Measurements from ENCODE around the gene GH2.
"Not testable (repeated sequence)": the region's sequence is repeated elsewhere in the genome, so short reads cannot be mapped to it uniquely, and the experiment has no call there.

Gene GH2

DNA sequence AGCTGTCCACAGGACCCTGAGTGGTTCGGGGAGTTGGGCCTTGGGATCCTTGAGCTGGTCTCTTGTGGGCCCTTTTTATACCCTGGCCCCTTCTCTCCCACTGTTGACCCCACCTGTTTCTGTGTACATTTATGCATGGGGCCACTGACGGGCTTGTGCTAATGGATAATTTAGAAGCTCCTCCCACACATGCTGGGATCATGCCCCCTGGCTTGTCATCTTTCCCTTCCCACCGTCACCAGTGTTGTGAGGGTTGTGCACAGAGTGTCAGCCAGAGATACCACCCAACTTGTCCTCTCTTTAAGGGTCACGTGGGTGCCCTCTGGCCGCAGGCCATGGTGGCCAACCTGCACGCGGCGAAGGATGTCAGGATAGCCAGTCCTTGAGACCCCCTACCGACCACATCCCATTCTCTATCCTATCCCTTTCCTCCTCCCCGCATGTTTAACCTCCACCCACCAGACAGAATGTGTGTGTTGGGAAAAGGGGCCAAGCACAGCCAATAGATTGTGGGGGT lies 37.1 kb upstream of the GH2 start, which contains the start of gene GH1:
GH1 (minus strand) TSS at position 51 of the 517 bp plus-strand sequence. CDS start 63 bp downstream, outside the sequence.
- H3K4me1 ChIP-seq (ENCODE audit: insufficient read depth, low read length); H3K27me3 ChIP-seq (ENCODE audit: insufficient read depth, low read length); H3K4me3 ChIP-seq (ENCODE audit: low read length); H3K36me3 ChIP-seq (ENCODE audit: insufficient read depth, low read length); H3K9me3 ChIP-seq (ENCODE audit: low read length); H2AFZ ChIP-seq (ENCODE audit: low read depth, low read length): not testable (repeated sequence)

DNA sequence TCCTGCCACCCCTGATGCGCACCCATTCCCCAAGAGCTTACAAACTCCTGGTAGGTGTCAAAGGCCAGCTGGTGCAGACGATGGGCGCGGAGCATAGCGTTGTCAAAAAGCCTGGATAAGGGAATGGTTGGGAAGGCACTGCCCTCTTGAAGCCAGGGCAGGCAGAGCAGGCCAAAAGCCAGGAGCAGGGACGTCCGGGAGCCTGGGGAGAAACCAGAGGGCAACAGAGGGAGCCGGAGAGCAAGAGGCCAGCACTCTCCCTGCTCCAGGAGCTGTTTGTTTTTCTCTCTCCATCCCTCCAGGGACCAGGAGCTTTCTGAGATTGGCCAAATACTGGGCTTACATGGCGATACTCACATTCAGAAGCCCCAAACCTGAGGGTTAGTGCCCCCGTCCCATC lies 36.6 kb upstream of the GH2 start:
- Histone ChIP-seq H3K4me1 (ENCODE audit: insufficient read depth, low read length) (no peaks in the 10 kb centered on the region), H2AFZ (ENCODE audit: low read depth, low read length) (no peak overlapping the region), H3K36me3 (ENCODE audit: insufficient read depth, low read length) (no peaks in the 10 kb centered on the region), H3K9me3 (ENCODE audit: low read length) (no peaks in the 10 kb centered on the region), H3K4me3 (ENCODE audit: low read length) (no peak overlapping the region), H3K27me3 (ENCODE audit: insufficient read depth, low read length) (peaks cover 6% of the 10 kb centered on the region)

DNA sequence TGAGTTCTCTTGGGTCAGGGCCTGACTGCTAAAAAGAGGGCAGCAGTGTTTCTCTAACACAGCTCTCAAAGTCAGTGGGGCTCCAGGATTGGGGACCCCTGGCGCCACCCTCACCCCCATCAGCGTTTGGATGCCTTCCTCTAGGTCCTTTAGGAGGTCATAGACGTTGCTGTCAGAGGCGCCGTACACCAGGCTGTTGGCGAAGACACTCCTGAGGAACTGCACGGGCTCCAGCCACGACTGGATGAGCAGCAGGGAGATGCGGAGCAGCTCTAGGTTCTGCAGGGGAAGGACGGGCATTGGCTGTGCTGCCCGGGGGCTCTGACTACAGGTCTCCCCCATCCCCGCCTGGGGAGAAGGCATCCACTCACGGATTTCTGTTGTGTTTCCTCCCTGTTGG lies 35.9 kb upstream of the GH2 start:
- no peak overlapping the region for H3K4me3 ChIP-seq (ENCODE audit: low read length)
- no peak overlapping the region for H2AFZ ChIP-seq (ENCODE audit: low read depth, low read length)
- H3K27me3 ChIP-seq (ENCODE audit: insufficient read depth, low read length) = peaks cover 6% of the 10 kb centered on the region
- H3K4me1 ChIP-seq (ENCODE audit: insufficient read depth, low read length) = no peaks in the 10 kb centered on the region
- no peaks in the 10 kb centered on the region for H3K36me3 ChIP-seq (ENCODE audit: insufficient read depth, low read length)
- H3K9me3 ChIP-seq (ENCODE audit: low read length) = no peaks in the 10 kb centered on the region

DNA sequence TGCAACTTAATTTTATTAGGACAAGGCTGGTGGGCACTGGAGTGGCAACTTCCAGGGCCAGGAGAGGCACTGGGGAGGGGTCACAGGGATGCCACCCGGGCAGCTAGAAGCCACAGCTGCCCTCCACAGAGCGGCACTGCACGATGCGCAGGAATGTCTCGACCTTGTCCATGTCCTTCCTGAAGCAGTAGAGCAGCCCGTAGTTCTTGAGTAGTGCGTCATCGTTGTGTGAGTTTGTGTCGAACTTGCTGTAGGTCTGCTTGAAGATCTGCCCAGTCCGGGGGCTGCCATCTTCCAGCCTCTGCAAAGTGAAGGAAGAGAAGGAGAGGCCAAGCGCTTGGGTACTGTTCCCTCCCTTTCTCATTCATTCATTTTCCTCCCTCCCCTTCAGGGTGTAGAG lies 35.5 kb upstream of the GH2 start:
- not testable (repeated sequence) for H2AFZ ChIP-seq (ENCODE audit: low read depth, low read length); H3K27me3 ChIP-seq (ENCODE audit: insufficient read depth, low read length); H3K4me1 ChIP-seq (ENCODE audit: insufficient read depth, low read length); H3K36me3 ChIP-seq (ENCODE audit: insufficient read depth, low read length); H3K9me3 ChIP-seq (ENCODE audit: low read length); H3K4me3 ChIP-seq (ENCODE audit: low read length)

DNA sequence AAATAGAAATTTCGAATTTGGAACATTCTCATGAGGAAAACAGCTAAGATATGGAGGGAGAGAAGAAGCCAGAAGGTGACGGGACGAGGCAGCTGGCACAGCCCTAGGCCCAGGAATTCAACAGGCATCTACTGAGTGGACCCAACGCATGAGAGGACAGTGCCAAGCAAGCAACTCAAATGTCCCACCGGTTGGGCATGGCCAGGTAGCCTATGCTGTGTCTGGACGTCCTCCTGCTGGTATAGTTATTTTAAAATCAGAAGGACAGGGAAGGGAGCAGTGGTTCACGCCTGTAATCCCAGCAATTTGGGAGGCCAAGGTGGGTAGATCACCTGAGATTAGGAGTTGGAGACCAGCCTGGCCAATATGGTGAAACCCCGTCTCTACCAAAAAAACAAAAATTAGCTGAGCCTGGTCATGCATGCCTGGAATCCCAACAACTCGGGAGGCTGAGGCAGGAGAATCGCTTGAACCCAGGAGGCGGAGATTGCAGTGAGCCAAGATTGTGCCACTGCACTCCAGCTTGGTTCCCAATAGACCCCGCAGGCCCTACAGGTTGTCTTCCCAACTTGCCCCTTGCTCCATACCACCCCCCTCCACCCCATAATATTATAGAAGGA lies 34.9 kb upstream of the GH2 start:
- H3K4me1 ChIP-seq (ENCODE audit: insufficient read depth, low read length) = no peaks in the 10 kb centered on the region
- no peak overlapping the region for H2AFZ ChIP-seq (ENCODE audit: low read depth, low read length)
- H3K4me3 ChIP-seq (ENCODE audit: low read length) = no peak overlapping the region
- H3K9me3 ChIP-seq (ENCODE audit: low read length) = no peaks in the 10 kb centered on the region
- peaks cover 6% of the 10 kb centered on the region for H3K27me3 ChIP-seq (ENCODE audit: insufficient read depth, low read length)
- H3K36me3 ChIP-seq (ENCODE audit: insufficient read depth, low read length) = no peaks in the 10 kb centered on the region

DNA sequence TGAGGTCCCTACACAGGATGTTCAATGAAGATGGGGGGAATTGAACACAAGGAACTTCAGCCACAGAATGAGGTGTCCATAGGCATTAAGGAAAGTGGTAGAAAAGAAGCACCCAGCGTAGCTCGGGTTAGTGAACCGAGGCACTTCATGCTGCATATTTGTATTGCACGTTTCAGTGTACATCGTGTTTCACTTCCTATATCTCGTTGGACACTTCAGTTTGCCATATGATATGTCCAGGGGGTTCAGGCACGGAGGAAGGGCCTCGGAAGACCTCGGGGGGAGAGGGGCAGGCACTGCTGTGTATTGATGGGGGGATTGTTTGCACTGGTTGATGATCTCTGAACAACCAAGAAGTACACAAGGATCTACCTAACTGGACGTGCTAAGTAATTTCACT lies 34.0 kb upstream of the GH2 start:
- H3K4me3 ChIP-seq (ENCODE audit: low read length); H2AFZ ChIP-seq (ENCODE audit: low read depth, low read length); H3K9me3 ChIP-seq (ENCODE audit: low read length); H3K4me1 ChIP-seq (ENCODE audit: insufficient read depth, low read length); H3K36me3 ChIP-seq (ENCODE audit: insufficient read depth, low read length); H3K27me3 ChIP-seq (ENCODE audit: insufficient read depth, low read length): not testable (repeated sequence)

DNA sequence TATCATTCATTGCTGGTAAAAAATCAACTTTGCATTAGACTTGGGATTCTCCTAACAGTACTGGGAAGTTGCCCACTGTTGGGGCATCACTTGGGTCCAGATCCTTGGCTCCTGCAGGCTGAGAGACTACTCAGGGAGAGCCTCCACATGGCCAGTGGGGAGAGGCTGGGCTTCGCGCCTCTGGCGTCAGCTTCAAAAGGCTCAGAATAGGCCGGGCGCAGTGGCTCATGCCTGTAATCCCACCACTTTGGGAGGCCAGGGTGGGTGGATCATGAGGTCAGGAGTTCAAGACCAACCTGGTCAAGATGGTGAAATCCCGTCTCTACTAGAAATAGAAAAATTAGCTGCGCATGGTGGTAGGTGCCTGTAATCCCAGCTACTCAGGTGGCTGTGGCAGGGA lies 32.7 kb upstream of the GH2 start:
- Histone ChIP-seq H3K36me3 (ENCODE audit: insufficient read depth, low read length) (no peaks in the 10 kb centered on the region), H3K4me3 (ENCODE audit: low read length) (no peak overlapping the region)

DNA sequence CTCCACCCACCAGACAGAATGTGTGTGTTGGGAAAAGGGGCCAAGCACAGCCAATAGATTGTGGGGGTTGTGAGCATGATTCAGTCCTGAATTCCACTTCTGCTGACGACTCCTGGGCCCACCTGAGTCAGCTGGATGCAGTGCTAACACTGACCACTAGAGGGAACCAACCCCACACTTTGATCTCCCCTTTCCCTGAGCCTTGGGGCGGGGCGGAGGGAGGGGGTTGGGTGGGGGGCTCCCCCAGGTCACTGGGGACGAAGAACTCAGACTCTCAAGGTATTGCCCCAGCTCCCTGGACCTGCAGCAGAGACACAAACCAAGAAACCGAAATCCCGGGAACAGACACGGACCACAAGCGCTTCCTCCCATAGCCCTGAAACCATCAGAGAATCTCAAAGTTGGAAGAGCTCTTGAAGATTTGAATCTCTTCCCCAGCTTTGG lies 29.9 kb upstream of the GH2 start:
- no peaks in the 10 kb centered on the region for H3K27me3 ChIP-seq (ENCODE audit: insufficient read depth, low read length)
- no peak overlapping the region for H2AFZ ChIP-seq (ENCODE audit: low read depth, low read length)
- H3K4me1 ChIP-seq (ENCODE audit: insufficient read depth, low read length) = no peaks in the 10 kb centered on the region
- H3K36me3 ChIP-seq (ENCODE audit: insufficient read depth, low read length) = no peaks in the 10 kb centered on the region
- H3K4me3 ChIP-seq (ENCODE audit: low read length) = no peak overlapping the region
- H3K9me3 ChIP-seq (ENCODE audit: low read length) = no peaks in the 10 kb centered on the region

More for the DNA sequence above, 32.7 kb upstream of the GH2 start:
- Histone ChIP-seq H3K4me1 (ENCODE audit: insufficient read depth, low read length) (no peaks in the 10 kb centered on the region), H2AFZ (ENCODE audit: low read depth, low read length) (no peak overlapping the region), H3K9me3 (ENCODE audit: low read length) (no peaks in the 10 kb centered on the region), H3K27me3 (ENCODE audit: insufficient read depth, low read length) (peaks cover 6% of the 10 kb centered on the region)

DNA sequence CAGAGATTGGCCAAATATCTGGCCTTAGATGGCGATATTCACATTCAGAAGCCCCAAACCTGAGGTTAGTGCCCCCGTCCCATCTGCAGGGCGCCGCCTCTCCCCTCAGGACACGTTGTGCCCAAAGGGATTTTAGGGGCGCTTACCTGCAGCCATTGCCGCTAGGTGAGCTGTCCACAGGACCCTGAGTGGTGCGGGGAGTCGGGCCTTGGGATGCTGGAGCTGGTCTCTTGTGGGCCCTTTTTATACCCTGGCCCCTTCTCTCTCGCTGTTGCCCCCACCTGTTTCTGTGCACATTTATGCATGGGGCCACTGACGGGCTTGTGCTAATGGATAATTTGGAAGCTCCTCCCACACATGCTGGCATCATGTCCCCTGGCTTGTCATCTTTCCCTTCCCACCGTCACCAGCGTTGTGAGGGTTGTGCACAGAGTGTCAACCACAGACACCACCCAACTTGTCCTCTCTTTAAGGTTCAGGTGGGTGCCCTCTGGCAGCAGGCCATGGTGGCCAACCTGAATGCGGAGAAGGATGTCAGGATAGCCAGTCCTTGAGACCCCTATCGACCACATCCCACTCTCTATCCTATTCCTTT lies 29.4 kb upstream of the GH2 start, which contains the start of gene CSHL1:
CSHL1 (minus strand) TSS at position 218 of the 595 bp plus-strand sequence; CDS start at position 156, 62 bp downstream.
- H3K4me1 ChIP-seq (ENCODE audit: insufficient read depth, low read length) = no peaks in the 10 kb centered on the region
- H3K4me3 ChIP-seq (ENCODE audit: low read length) = no peak within 1 kb of the TSS
- no peaks in the 10 kb centered on the region for H3K27me3 ChIP-seq (ENCODE audit: insufficient read depth, low read length)
- no peak within 1 kb of the TSS for H2AFZ ChIP-seq (ENCODE audit: low read depth, low read length)
- no peaks in the 10 kb centered on the region for H3K36me3 ChIP-seq (ENCODE audit: insufficient read depth, low read length)
- no peaks in the 10 kb centered on the region for H3K9me3 ChIP-seq (ENCODE audit: low read length)

DNA sequence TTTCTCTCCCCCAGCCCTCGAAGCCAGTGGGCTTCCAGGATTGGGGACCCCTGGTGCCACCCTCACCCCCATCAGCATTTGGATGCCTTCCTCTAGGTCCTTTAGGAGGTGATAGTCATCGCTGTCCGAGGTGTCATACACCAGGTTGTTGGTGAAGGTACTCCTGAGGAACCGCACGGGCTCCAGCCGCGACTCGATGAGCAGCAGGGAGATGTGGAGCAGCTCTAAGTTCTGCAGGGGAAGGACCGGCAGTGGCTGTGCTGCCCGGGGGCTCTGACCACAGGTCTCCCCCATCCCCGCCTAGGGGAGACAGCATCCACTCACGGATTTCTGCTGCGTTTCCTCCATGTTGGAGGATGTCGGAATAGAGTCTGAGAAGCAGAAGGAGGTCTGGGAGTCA lies 28.4 kb upstream of the GH2 start:
- Histone ChIP-seq H2AFZ (ENCODE audit: low read depth, low read length) (no peak overlapping the region), H3K4me3 (ENCODE audit: low read length) (no peak overlapping the region), H3K27me3 (ENCODE audit: insufficient read depth, low read length) (no peaks in the 10 kb centered on the region), H3K4me1 (ENCODE audit: insufficient read depth, low read length) (no peaks in the 10 kb centered on the region), H3K9me3 (ENCODE audit: low read length) (no peaks in the 10 kb centered on the region), H3K36me3 (ENCODE audit: insufficient read depth, low read length) (no peaks in the 10 kb centered on the region)

DNA sequence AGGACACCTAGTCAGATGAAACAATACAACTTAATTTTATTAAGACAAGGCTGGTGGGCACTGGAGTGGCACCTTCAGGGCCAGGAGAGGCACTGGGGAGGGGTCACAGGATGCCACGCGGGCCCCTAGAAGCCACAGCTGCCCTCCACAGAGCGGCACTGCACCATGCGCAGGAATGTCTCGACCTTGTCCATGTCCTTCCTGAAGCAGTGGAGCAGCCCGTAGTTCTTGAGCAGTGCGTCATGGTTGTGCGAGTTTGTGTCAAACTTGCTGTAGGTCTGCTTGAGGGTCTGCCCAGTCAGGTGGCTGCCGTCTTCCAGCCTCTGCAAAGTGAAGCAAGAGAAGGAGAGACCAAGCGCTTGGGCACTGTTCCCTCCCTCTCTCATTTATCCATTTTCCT lies 27.8 kb upstream of the GH2 start:
- H3K4me3 ChIP-seq (ENCODE audit: low read length); H3K9me3 ChIP-seq (ENCODE audit: low read length); H3K36me3 ChIP-seq (ENCODE audit: insufficient read depth, low read length); H2AFZ ChIP-seq (ENCODE audit: low read depth, low read length); H3K27me3 ChIP-seq (ENCODE audit: insufficient read depth, low read length); H3K4me1 ChIP-seq (ENCODE audit: insufficient read depth, low read length): not testable (repeated sequence)

DNA sequence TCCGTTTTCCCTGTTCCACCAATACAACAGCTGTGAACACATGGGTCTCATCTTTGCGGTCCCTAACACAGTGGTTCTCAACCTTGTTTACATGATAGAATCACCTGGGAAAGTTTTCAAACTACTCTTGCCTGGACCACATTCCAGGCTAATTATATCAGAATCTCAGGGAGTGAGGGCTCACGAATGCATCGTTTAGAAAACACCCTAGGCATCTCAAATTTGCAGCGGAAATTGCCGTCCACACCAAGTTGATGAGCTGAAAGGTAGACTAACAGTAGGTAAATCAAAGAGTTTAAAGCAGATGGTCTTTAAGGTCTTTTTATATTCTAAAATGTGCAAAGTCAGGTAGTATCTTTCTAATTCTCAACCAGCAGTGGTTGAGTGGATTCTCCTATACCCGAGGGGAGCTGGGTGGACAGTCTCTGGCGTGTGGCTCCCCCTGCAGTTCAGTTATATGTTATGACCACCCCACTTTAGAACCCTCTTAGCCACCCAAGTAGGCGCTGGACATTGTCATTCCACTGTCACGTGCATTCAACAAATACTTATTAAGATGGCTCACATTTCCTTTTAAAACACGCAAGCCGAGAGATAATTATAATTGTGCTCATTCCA lies 25.5 kb upstream of the GH2 start:
- not testable (repeated sequence) for H3K4me1 ChIP-seq (ENCODE audit: insufficient read depth, low read length); H3K4me3 ChIP-seq (ENCODE audit: low read length); H3K27me3 ChIP-seq (ENCODE audit: insufficient read depth, low read length); H2AFZ ChIP-seq (ENCODE audit: low read depth, low read length); H3K9me3 ChIP-seq (ENCODE audit: low read length); H3K36me3 ChIP-seq (ENCODE audit: insufficient read depth, low read length)

DNA sequence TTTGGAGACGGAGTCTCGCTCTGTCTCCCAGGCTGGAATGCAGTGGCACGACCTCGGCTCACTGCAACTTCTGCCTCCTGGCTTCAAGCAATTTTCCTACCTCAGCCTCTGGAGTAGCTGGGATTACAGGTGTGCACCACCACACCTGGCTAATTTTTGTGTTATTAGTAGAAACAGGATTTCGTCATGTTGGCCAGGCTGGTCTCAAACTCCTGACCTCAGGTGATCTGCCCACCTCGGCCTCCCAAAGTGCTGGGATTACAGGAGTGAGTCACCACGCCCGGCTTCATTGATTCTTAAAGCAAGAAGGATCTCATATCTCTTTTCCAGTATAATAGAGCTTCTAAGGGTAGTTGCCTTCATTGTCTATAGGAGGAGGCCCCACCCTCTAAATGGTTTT lies 23.1 kb upstream of the GH2 start:
- not testable (repeated sequence) for H3K4me1 ChIP-seq (ENCODE audit: insufficient read depth, low read length); H2AFZ ChIP-seq (ENCODE audit: low read depth, low read length); H3K9me3 ChIP-seq (ENCODE audit: low read length); H3K27me3 ChIP-seq (ENCODE audit: insufficient read depth, low read length); H3K4me3 ChIP-seq (ENCODE audit: low read length); H3K36me3 ChIP-seq (ENCODE audit: insufficient read depth, low read length)

All from neuron (in vitro differentiated cells).